Measurements from ENCODE around the gene MS4A7.
A peak's percentile ranks its signal among the peaks of the same experiment; 100 is the strongest.
"Not testable (repeated sequence)": the region's sequence is repeated elsewhere in the genome, so short reads cannot be mapped to it uniquely, and the experiment has no call there.

MS4A7 gene, protein sequence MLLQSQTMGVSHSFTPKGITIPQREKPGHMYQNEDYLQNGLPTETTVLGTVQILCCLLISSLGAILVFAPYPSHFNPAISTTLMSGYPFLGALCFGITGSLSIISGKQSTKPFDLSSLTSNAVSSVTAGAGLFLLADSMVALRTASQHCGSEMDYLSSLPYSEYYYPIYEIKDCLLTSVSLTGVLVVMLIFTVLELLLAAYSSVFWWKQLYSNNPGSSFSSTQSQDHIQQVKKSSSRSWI

DNA sequence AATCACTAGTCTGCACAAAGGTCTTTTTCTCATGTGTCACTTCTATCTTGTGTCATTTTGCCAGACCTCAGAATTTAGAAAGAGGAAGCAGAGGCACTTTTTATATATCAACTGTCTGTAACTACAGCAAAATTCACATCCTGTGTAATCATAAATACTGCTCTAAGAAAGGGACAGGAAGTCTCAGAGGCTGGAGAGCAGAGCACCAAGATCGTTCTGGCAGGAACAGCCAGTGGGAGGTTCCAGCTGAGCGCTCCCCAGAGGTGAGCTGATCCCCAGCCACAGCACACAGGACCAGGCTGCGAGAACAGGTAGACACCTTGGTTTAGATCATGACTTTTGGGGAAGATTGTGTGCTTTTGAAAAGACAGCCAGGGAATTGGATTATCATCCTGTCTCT is at the start of gene MS4A7:
MS4A7 (plus strand) TSS at position 179 of the 400 bp plus-strand sequence. CDS start 4,610 bp downstream, outside the sequence.
- peak; percentile 97 for DNase-seq

DNA sequence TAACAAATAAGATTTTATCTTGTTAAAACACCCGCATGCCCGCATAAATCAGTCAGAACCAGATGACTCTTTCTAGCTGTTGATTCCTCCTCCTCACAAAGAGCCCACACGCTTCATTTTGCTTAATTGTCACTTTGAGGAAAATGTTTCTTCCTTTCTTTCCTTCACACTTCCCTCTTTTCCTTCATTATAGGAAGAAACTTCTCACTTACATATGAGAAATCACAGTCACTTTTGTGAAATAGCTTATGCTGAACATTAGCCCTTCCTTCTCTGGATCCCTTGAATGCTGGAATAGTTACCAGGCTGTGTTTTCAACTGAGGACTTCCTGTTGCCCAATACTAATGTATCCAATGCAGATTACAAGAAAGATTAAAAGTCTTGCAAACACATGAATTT is 45.5 kb upstream of the MS4A7 start:
- no peak for DNase-seq

DNA sequence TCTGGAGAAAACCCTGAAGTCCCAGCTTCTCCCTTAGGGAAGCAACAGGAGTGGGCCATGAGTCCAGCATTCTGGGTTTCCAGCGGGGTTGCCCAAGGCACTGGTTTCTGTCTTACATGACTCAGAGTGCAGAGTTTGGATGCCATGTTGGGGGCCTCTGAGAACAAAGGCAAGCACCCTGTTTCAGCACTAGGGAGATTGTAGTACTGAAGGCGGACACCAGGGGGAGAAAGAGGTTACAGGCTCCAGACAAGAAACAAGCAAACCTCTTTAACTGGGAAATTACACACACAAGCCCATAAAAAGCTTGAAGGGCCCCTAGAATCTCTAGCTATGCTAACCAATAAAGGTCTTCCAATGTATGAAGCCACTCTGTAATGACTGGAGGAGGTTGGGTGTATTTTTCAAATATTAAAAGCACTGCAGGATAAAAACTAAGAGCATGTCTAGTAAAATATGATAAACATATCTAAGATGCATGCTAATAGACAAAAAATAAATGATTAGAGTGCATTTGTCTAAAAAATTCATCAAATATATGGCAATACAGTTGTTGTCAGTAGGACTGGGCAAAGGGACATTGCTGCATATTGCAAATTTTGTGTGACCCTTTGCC is 44.2 kb upstream of the MS4A7 start:
- peak; percentile 72 for DNase-seq

DNA sequence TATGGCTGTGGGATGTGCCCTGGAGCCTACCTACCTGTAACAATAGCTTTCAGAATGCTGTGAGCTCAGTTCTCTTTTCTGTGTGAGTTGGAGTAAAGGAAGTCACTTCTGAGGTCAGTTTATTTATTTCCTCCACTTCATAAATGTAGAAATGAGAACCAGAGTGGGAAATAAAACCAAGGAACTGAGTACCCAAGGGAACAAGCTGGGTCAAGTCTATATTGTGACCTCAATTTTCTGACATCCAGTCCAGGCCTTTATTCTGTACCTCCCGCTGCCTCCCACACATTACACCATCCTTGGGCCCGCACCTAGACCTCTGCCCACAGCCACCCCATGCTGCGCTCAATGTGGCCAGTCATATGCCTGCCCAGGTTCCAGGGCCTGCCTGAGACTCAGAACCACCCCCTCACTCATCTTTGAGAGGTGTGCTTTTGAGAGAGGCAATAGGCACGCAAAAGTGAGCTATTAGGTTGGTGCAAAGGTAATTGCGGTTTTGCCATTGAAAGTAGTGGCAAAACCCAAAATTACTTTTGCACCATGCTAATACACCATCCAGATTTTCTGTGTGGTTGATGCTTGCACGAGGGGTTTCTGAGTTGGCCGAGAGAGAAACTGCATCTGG is 41.5 kb upstream of the MS4A7 start:
- DNase-seq: peak; percentile 66

DNA sequence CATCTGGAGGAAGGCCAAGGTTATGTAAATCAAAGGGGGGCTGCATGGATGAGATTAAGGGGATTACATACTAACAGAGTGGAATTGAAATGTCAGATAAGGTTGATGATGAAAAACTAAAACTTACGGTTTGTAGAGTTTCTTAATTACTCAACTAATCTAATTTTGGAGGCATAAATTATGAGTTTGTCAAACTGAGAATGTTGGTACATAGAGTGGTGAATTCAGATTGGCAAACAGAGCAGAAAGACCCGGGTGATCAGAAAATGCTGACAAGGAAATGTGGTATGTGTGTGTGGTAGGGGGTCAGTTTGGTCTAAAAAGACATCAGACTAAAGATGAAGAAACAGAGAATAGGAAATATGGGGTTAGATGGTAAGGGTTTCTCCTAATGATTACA is 40.3 kb upstream of the MS4A7 start:
- DNase-seq: no peak

DNA sequence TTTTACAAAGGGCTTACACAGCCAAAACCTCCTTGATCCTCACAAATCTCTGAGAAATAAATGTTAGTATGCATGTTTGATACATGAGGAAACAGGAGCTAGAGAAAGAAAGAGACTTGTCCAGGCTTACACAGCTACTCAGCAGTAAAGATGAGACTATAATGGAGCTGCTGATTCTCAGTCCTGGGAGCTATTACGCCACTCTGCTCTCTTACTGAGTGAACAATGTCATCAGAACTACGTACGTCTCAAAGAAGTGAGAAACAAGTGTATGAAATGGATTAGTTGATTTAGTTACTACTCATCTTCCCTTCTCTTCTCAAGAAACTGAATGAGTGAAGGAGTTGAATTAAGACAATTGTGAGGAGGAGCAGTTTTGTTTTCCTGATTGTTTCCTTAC is 39.0 kb upstream of the MS4A7 start:
- no peak for DNase-seq

DNA sequence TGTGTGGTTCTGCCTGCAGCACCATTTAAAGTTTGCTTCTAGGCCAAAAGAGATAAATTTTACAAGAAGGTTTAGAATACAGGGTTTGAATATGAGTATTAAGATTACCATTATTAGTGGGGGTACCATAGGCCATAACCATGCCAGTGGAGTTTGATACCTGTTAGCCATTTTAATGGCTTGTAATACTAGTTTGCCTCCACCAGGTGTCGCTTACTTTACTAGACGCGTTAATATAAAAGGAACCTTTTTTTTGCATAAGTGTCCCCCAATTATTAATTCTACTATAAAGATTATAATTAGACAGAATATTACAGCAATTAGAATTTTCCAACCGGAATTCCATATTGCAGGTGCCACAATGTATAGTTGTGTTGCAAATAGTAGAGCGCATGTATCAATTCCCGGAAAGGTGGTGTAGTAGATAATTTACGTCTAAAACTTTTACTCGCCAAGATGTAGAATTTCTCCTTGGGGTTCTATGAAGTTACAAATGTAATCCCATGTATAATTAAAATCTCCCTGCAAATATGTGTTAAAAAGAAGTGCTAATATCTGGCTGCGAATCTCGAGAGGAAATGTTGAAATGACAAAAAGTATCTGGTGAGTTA is 35.1 kb upstream of the MS4A7 start:
- no peak for DNase-seq

DNA sequence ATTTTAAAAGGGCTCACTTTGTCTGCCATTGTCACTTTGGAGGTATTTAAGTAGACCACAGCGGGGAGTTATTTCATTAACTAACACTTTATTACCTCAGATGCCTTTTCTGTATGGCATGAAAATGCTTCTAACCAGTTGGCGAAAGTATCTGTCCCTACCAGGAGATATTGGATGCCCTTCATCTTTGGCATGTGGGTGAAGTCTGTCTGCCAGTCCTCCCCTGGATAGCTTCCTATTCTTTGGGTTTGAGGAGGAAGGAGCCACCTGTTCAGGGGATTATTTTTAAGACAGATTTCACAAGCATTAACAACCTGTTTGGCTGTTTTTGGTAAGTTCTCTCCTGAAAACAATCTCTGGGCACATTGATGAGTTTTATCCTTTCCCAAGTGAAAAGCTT is 34.2 kb upstream of the MS4A7 start:
- DNase-seq: no peak

DNA sequence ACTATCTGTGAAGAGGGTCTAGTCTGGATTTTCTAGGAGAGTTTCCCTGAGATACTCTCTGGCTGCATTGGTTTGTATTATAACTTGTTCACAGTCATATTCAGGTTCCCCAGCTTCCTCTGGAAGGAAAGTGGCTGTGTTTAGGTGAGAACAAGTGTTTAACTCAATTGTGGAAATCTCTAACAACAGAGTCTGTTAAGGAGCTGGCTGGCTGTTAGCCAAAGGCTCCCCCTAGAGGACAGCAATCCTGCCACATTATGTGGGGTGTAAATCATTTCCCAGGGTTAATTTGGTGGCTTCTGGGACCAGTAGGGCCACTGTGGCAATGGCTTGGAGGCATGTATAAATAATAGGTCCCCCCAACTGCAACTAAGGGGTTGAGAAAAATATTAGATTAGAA is 32.8 kb upstream of the MS4A7 start:
- DNase-seq: peak; percentile 47

DNA sequence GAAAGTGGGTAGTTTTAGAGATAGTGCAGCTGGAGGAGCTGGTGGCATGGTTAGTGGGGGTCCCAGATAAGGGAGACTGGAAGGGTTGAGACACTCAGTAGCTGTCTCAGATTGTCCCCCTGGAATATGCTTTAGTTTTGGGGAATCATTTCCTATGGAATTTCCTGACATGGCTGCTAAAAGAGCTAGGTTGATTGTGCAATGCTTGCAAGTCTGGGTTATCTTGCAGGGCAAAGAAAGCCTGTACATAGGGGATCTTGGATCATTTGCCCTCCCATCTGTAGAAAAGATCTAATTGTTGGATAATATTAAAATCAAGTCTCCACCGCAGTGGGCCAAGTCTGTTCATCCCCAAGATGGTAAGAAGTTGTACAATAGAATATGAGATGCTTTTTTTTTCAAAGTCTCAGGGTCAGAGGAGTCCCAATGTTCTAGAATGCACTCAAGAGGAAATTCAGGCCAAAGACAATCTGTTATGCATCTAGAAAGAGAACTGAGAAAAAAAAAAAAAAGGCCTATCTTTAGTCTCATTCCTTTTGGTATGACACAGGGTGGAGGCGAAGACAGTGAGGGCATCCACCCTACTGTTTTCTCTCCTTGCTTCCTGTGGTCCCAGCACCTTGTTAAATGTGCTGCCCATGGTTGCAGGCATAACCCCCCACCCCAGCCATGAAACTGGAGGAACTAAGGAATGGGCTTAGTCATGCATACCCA is 31.1 kb upstream of the MS4A7 start:
- DNase-seq: peak; percentile 19

DNA sequence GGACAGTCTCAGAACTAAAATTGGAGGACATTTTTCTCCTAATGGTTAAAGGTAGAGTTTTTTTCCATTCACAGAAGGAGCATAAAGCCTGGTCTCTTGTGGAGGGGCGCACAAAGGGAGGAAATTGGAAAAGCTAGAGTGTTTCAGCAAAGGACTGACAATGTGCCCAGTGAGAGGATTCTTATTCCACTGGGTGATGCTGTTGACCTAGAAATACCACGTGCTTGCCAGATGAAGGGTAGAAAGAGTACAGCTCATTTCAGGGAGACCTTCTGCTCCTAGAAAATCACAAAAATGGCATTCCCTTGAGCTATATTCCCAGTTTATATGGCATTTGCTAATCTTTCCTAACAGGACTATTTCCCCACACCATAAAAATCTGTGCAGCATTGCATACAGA is 30.2 kb upstream of the MS4A7 start:
- DNase-seq: no peak

DNA sequence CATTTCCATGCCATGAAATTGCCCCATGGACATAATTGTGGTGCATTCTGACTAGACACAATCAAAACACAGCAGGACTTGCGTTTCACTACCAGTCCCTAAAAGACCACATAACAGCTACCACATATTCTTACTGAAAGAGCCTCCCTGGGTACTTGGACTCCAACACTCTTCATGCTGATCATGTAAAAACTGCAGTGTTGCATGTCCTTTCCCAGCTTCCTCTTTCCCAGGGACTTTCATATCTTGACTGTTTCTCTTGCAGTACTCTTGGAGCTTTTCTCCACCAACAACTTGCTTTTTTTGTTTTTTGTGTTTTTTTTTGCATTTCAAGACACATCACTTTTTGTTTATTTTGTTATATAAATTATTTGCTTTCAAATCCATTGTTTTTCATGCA is 28.3 kb upstream of the MS4A7 start:
- DNase-seq: peak; percentile 79

DNA sequence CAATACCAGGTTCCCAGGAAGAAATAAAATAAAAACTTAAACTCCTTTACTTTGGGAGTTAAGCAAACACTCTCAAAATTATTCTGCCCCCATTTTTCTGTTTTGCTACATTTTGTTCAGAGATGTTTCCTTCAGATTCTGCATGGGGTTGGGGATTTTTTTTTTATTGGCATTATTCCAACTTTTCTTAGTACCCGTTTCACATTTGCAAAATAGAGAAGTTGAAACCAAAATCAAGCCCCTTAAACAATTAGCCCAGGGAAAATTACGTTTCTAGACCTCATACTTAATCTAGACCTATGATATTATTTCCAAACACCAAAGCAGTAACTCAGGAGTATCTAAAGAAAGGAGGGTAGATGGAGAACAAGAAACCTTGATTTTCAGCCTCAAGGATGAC is 20.6 kb upstream of the MS4A7 start:
- DNase-seq: peak; percentile 60

DNA sequence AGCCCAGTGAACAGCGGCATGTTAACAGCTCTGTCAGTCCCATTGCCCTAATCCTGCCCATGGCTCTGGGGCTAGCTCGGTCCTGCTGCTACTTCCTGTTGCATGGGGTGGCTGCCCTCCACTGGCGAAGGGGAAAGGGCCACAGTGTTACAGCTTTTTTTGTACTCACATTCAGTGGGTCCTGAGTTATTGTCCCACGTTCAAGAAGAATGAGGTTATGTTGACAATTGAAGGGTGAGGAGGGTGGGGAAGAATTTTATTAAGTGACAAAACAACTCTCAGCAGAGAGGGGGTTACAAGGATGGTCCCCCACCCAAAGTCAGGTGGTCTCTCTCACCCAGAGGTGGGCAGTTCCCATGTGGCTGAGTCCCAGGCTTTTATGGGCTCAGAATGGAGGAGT is 17.7 kb upstream of the MS4A7 start:
- no peak for DNase-seq

DNA sequence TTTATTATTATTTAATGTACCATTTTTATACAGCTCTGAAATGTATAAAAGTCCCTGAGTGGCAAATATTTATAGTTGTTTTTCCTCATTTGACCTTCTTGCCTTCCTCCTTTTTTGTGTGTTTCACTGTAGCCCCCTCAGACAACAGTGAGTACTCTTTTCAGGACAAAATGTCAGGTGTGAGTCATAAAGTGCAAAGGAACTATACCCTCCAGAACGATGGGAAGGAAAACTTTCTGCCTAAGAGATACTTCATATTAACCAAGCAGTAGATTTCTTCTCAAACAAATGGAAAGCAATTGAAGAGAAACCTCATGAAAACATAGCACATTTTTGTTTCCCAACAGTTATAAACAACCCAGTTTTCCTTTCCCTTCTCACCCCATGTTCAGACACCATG is 16.1 kb upstream of the MS4A7 start:
- no peak for DNase-seq

DNA sequence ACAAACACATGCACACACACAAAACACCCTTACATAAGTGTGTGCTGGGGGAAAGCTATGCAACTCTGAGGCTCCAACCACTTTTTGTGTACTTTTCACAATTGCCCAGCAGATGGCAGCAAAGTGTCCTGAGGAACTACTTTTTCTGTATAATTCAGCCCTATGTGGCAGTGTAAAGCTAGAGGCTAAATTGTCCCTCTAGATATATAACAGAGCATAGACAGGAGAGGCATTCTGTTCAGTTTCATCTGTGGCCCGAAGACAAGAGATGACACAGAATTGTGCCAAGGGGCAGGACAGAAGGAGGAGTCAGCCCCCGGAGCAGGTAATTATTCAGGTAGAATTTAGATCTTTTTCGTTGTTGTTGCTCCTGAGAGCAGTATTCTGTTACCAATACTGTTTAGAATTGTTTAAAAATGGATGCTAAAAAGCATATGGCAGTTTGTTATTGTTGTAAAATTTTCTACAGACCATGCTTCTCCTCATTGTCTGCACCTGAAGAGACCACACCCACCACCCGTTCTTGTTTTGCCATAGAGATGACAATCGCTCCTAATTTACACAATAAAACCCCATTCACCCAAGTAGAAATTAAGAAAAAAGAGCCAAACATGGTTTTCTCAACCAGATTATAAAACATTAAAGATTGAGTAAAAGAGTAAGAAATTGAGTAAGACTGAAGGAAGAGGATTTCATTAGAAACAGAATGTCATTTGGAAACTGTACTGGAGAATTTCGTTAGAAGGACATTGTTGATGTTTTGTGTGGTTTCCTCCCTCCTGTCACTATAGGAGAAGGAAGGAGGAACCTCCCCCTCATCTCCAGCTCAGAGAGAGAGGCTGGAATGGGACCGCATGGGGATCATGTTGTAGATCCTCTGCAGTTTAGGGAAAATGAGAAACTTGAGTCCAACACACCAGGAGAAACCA is 14.5 kb upstream of the MS4A7 start:
- peak; percentile 85 for DNase-seq

DNA sequence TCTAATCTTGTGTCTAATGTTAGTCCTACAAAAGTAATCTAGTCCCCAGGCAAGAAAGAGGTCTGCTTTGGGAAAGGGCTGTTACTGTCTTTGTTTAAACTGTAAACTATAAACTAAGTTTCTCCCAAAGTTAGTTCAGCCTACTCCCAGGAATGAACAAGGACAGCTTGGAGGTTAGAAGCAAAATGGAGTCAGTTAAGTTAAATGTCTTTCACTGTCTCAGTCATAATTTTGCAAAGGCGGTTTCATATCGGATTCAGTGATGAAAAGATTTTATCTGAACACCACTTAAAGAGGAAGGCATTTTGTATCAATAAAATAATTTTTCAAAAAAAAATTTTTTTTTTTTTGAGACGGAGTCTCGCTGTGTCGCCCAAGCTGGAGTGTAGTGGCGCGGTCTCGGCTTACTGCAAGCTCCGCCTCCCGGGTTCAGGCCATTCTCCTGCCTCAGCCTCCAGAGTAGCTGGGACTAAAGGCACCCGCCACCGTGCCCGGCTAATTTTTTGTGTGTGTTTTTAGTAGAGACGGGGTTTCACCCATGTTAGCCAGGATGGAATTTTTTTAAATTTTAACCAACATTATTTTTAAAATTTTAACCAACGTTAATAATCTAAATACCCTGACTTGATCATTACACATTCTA is 11.9 kb upstream of the MS4A7 start:
- not testable (repeated sequence) for DNase-seq

DNA sequence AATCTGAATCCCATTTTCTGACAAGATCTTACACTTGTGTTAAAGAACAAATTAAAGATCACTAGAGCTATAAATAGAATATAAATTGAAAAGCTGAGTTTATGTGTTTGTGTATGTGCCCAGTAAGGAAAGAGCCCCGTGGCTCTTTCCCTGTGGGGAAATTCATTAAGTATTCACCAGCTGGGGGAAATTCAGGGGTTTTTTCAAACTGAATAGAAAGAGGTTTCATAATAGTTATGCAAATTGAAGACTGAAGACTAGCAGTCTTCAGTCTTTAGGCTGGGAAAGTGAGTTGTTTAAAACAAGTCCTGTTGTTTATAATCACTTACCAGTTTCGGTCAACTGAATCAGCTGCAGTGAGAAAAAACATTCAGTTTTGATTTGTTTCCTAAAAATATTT is 11.3 kb upstream of the MS4A7 start:
- DNase-seq: peak; percentile 60

DNA sequence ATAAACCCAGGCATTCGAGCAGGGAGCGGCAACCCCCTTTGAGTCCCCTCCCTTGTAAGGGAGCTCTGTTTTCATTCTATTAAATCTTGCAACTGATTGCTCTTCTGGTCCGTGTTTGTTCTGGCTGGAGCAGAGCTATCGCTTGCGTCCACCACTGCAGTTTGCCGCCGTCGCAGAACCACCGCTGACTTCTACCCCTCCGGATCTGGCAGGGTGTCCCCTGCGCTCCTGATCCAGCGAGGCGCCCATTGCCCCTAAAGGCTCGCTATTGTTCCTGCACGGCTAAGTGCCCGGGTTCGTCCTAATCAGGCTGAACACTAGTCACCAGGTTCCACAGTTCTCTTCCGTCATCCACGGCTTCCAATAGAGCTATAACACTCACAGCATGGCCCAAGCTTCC is 10.4 kb upstream of the MS4A7 start:
- DNase-seq: no peak

DNA sequence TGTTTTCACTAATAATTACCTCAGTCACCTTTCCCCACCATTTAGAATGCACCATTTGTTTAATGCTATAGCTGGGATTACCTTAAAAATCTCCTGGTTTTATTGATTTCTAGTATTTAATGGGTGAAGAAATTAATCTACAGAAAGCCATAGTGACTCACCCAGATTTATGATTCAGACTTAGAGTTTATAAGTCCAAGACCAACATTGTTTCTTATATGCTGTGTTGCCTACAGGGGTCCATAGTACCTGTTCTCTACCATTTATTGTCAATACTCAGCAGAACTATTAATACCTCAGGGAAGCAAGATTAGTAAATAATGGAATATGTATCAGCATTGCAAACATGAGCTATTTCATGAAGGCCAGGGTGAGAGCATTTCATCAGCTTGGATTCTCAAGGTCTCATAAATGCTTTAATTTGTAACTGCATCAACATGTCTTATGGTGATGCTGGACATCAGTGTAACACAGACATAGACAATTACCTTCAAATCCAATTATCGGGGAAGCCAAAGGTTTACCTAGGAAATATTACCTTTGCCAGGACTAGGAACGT is 8.0 kb upstream of the MS4A7 start:
- no peak for DNase-seq

DNA sequence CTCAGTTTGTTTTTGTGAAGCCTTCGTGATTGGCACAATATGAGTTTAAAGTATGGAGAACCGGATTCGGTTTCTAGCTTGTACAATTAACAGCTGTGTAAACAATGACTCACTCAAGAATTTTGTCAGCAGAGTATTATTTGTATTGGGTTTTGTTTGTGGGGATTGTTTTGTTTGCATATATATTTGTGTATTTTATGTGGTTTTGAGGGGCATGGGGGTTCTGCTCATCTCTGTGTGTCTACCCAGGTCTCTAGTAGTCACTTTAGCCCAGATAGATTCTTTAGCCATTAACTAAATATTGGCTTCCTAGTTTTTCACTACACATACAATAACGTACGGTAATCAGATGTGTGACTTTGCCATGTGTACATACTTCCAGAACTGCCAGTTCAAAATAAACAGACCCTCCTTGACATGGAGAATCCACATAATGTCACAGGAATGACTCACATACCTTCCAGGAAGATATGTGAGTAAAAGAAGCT is 7.5 kb upstream of the MS4A7 start:
- DNase-seq: no peak
